ENCODE results near the gene PUM1.

The PUM1 gene

DNA sequence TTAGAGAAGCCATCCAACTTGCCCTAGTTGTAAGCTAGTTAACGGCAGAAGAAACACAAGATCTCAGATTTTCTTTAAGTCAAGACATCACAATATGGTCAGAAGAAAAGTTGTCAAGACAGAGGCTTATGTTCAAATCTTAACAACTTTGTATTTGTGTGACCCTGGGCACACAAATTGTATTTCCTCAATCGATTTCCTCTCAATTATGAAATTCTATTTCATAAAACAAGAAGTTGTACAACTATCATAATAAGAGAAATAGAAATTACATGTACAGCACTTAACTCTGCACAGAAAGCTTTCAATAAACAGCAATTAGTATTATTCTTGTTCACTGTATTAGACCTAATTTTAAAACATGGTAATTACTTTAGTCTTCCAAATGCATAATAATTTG lies 94.0 kb downstream of the PUM1 start:
- Histone ChIP-seq H3K4me1 (ENCODE audit: insufficient read depth, low read length) (no peaks in the 10 kb centered on the region), H3K27me3 (ENCODE audit: insufficient read depth, low read length) (no peaks in the 10 kb centered on the region), H3K4me3 (ENCODE audit: low read length) (no peak overlapping the region), H3K27ac (ENCODE audit: low read depth, low read length) (no peak overlapping the region), H3K9ac (ENCODE audit: low read depth, low read length) (no peak overlapping the region), H3K36me3 (ENCODE audit: insufficient read depth, low read length) (peaks cover 87% of the 10 kb centered on the region), H3K9me3 (ENCODE audit: insufficient read depth, low read depth, low read length) (no peaks in the 10 kb centered on the region)
- WGBS: 100% methylated on average over 2 of the region's 2 CpGs

- H3K27ac ChIP-seq (ENCODE audit: low read depth, low read length): no peak overlapping the region
- H3K36me3 ChIP-seq (ENCODE audit: insufficient read depth, low read length): peaks cover 89% of the 10 kb centered on the region
Observed at GRCh38 chr1:30969903-30970302, 95.6 kb downstream of the PUM1 start.

GRCh38 chr1:30968220-30968971 lies 97.1 kb downstream of the PUM1 start:
- no peak overlapping the region for H3K4me3 ChIP-seq (ENCODE audit: low read length)
- peaks cover 89% of the 10 kb centered on the region for H3K36me3 ChIP-seq (ENCODE audit: insufficient read depth, low read length)
- no peaks in the 10 kb centered on the region for H3K9me3 ChIP-seq (ENCODE audit: insufficient read depth, low read depth, low read length)
- no peak overlapping the region for H3K27ac ChIP-seq (ENCODE audit: low read depth, low read length)
- H3K4me1 ChIP-seq (ENCODE audit: insufficient read depth, low read length): no peaks in the 10 kb centered on the region
- H3K27me3 ChIP-seq (ENCODE audit: insufficient read depth, low read length): no peaks in the 10 kb centered on the region
- WGBS: 93% methylated on average over 8 of the region's 8 CpGs
- H3K9ac ChIP-seq (ENCODE audit: low read depth, low read length): no peak overlapping the region

More at GRCh38 chr1:30969903-30970302, 95.6 kb downstream of the PUM1 start:
- Histone ChIP-seq H3K9me3 (ENCODE audit: insufficient read depth, low read depth, low read length) (no peaks in the 10 kb centered on the region), H3K4me3 (ENCODE audit: low read length) (no peak overlapping the region), H3K9ac (ENCODE audit: low read depth, low read length) (no peak overlapping the region), H3K27me3 (ENCODE audit: insufficient read depth, low read length) (no peaks in the 10 kb centered on the region), H3K4me1 (ENCODE audit: insufficient read depth, low read length) (no peaks in the 10 kb centered on the region)

DNA sequence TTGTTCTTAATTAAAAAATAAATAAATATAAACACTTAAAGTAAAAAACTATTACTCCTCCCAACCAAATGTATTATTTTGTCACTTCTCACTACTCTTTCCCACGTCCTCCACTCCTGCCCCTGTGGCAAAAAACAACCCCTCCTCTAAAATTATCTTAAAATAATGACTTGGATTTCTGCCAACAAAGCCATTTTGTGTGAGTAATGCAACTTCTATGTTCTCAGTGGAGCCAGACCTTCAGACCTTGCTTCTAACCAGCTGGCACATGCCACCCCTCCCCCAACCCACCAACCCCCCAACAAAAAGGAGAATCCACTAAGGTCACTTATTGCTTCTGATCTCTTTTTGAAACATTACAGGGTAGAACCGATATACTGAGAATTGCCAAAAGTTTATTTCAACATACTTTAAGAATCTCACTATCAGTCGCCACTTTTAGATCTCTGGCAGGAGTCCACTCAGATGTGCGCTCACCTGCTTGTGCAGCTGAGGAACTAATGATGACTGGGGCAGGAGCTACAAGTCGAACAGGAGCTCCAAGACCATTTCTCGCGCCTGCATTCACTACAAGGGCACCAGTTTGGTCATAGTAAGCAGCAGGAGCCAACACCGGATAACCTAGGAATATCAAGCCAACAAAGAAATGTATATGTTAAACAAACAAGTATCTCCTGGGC lies 98.7 kb downstream of the PUM1 start:
- H3K27ac ChIP-seq (ENCODE audit: low read depth, low read length): no peak overlapping the region
- peaks cover 98% of the 10 kb centered on the region for H3K36me3 ChIP-seq (ENCODE audit: insufficient read depth, low read length)
- no peaks in the 10 kb centered on the region for H3K4me1 ChIP-seq (ENCODE audit: insufficient read depth, low read length)
- H3K9ac ChIP-seq (ENCODE audit: low read depth, low read length): no peak overlapping the region
- H3K4me3 ChIP-seq (ENCODE audit: low read length): no peak overlapping the region
- H3K27me3 ChIP-seq (ENCODE audit: insufficient read depth, low read length): no peaks in the 10 kb centered on the region
- H3K9me3 ChIP-seq (ENCODE audit: insufficient read depth, low read depth, low read length): no peaks in the 10 kb centered on the region
- 93% methylated on average over 8 of the region's 8 CpGs for WGBS

GRCh38 chr1:30965924-30966599 lies 99.5 kb downstream of the PUM1 start:
- H3K27ac ChIP-seq (ENCODE audit: low read depth, low read length): no peak overlapping the region
- no peak overlapping the region for H3K9ac ChIP-seq (ENCODE audit: low read depth, low read length)
- no peaks in the 10 kb centered on the region for H3K9me3 ChIP-seq (ENCODE audit: insufficient read depth, low read depth, low read length)
- 95% methylated on average over 8 of the region's 8 CpGs for WGBS
- H3K27me3 ChIP-seq (ENCODE audit: insufficient read depth, low read length): no peaks in the 10 kb centered on the region
- H3K4me3 ChIP-seq (ENCODE audit: low read length): no peak overlapping the region
- no peaks in the 10 kb centered on the region for H3K4me1 ChIP-seq (ENCODE audit: insufficient read depth, low read length)
- peaks cover 98% of the 10 kb centered on the region for H3K36me3 ChIP-seq (ENCODE audit: insufficient read depth, low read length)

- no peaks in the 10 kb centered on the region for H3K4me1 ChIP-seq (ENCODE audit: insufficient read depth, low read length)
- WGBS: 94% methylated on average over 7 of the region's 7 CpGs
- peaks cover 96% of the 10 kb centered on the region for H3K36me3 ChIP-seq (ENCODE audit: insufficient read depth, low read length)
- no peaks in the 10 kb centered on the region for H3K9me3 ChIP-seq (ENCODE audit: insufficient read depth, low read depth, low read length)
- H3K27me3 ChIP-seq (ENCODE audit: insufficient read depth, low read length): no peaks in the 10 kb centered on the region
- no peak overlapping the region for H3K27ac ChIP-seq (ENCODE audit: low read depth, low read length)
- no peak overlapping the region for H3K4me3 ChIP-seq (ENCODE audit: low read length)
- no peak overlapping the region for H3K9ac ChIP-seq (ENCODE audit: low read depth, low read length)
Observed at GRCh38 chr1:30964706-30965105, 100.8 kb downstream of the PUM1 start.

DNA sequence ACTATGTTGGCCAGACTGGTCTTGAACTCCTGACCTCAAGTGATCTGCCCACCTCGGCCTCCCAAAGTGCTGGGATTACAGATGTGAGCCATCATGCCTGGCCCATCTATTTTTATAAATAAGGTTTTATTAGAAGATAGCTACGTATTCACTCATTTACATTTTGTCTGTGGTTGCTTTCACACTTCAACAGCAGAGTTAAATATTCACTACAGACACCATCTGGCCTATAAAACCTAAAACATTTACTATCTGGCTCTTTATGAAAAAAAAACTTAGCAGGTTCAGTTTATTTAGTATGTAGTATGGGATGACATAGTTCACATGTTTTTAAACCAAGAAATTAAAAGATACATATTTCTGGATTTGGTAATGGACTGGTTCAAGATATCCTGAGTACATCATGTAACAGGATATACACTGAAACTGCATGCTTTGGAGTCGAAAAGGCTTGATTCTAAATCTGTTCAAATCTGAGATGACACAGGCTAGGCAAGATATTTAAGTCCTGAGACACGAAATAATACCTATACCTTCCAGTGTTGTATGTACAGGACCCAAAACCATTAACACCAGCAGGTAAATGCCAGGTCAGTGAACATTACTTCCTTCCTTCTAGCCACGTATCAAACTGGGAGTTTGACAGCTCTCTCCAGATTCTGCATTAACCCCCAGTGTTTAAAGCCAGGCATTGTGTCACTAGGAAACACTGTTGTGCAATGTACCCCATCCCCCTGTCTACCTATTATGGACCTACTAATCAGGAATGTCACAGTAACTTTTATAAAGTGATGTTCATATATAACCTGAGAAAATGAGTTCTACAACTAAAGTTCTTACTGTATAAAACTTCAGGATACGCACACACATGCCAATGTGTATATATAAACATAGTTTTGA lies 102.7 kb downstream of the PUM1 start:
- H3K36me3 ChIP-seq (ENCODE audit: insufficient read depth, low read length): peaks cover 95% of the 10 kb centered on the region
- no peaks in the 10 kb centered on the region for H3K27me3 ChIP-seq (ENCODE audit: insufficient read depth, low read length)
- H3K4me3 ChIP-seq (ENCODE audit: low read length): no peak overlapping the region
- no peak overlapping the region for H3K9ac ChIP-seq (ENCODE audit: low read depth, low read length)
- no peaks in the 10 kb centered on the region for H3K4me1 ChIP-seq (ENCODE audit: insufficient read depth, low read length)
- no peaks in the 10 kb centered on the region for H3K9me3 ChIP-seq (ENCODE audit: insufficient read depth, low read depth, low read length)
- WGBS: 94% methylated on average over 6 of the region's 6 CpGs
- H3K27ac ChIP-seq (ENCODE audit: low read depth, low read length): no peak overlapping the region

GRCh38 chr1:30957560-30958222 lies 107.8 kb downstream of the PUM1 start:
- Histone ChIP-seq H3K4me3 (ENCODE audit: low read length) (no peak overlapping the region), H3K9ac (ENCODE audit: low read depth, low read length) (no peak overlapping the region), H3K4me1 (ENCODE audit: insufficient read depth, low read length) (no peaks in the 10 kb centered on the region), H3K9me3 (ENCODE audit: insufficient read depth, low read depth, low read length) (no peaks in the 10 kb centered on the region), H3K27me3 (ENCODE audit: insufficient read depth, low read length) (no peaks in the 10 kb centered on the region), H3K27ac (ENCODE audit: low read depth, low read length) (no peak overlapping the region), H3K36me3 (ENCODE audit: insufficient read depth, low read length) (peaks cover 93% of the 10 kb centered on the region)
- 94% methylated on average over 3 of the region's 4 CpGs for WGBS

GRCh38 chr1:30955448-30956015 lies 110.0 kb downstream of the PUM1 start:
- H3K9me3 ChIP-seq (ENCODE audit: insufficient read depth, low read depth, low read length): no peaks in the 10 kb centered on the region

DNA sequence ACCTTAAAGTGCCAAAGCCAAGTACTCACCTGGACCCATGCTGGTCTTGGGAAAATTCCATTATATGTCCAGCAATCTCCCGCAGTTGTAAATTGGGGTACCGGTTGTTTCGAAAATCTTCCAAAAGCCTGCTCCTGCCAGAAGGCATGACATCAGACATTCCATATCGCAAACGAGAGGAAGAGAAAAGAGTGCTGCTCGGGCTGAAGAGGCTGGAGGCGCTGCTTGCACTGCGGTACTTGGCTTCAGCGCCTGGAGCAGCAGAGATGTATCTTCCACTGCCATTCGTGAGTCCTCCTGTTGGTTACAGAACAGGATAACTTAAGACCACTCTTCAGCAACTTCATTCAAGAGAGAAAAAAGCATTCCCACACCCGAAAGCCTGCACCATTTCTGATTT lies 111.8 kb downstream of the PUM1 start:
- Histone ChIP-seq H3K4me3 (ENCODE audit: low read length) (no peak overlapping the region), H3K36me3 (ENCODE audit: insufficient read depth, low read length) (peaks cover 92% of the 10 kb centered on the region), H3K27me3 (ENCODE audit: insufficient read depth, low read length) (no peaks in the 10 kb centered on the region), H3K9me3 (ENCODE audit: insufficient read depth, low read depth, low read length) (no peaks in the 10 kb centered on the region), H3K27ac (ENCODE audit: low read depth, low read length) (no peak overlapping the region), H3K9ac (ENCODE audit: low read depth, low read length) (no peak overlapping the region), H3K4me1 (ENCODE audit: insufficient read depth, low read length) (no peaks in the 10 kb centered on the region)
- WGBS: 93% methylated on average over 11 of the region's 11 CpGs

More at GRCh38 chr1:30955448-30956015, 110.0 kb downstream of the PUM1 start:
- H3K27ac ChIP-seq (ENCODE audit: low read depth, low read length): no peak overlapping the region
- H3K4me1 ChIP-seq (ENCODE audit: insufficient read depth, low read length): no peaks in the 10 kb centered on the region
- H3K27me3 ChIP-seq (ENCODE audit: insufficient read depth, low read length): no peaks in the 10 kb centered on the region
- no peak overlapping the region for H3K9ac ChIP-seq (ENCODE audit: low read depth, low read length)
- WGBS: no CpG with 5 or more reads among the region's 1 CpG
- peaks cover 95% of the 10 kb centered on the region for H3K36me3 ChIP-seq (ENCODE audit: insufficient read depth, low read length)
- H3K4me3 ChIP-seq (ENCODE audit: low read length): no peak overlapping the region
